ENCODE results near the gene CUX1.
"Not testable (repeated sequence)": the region's sequence is repeated elsewhere in the genome, so short reads cannot be mapped to it uniquely, and the experiment has no call there.

Gene CUX1

DNA sequence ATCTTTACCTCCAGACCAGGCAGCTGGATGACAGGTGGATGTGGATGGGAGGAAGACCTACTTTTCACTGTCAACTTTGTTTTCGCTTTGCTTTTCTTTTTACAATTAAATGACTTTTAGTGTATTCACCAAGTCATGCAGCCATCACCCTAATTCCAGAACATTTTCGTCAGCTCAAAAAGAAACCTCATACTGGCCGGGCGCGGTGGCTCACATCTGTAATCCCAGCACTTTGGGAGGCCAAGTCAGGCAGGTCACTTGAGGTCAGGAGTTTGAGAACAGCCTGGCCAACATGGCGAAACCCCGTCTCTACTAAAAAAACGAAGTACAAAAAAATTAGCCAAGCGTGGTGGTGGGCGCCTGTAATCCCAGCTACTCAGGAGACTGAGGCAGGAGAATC is 234.3 kb downstream of the CUX1 start:
- FAIRE-seq = not testable (repeated sequence)

GRCh38 chr7:102054158-102054557 is 236.7 kb downstream of the CUX1 start:
- FAIRE-seq = no peak

GRCh38 chr7:102055181-102055976 is 238.0 kb downstream of the CUX1 start:
- no peak for FAIRE-seq

- no peak for FAIRE-seq
Observed at GRCh38 chr7:102059524-102059923, 242.1 kb downstream of the CUX1 start.

GRCh38 chr7:102061354-102061945 is 244.0 kb downstream of the CUX1 start:
- no peak for FAIRE-seq

- no peak for FAIRE-seq
Observed at GRCh38 chr7:102061981-102062390, 244.6 kb downstream of the CUX1 start.

DNA sequence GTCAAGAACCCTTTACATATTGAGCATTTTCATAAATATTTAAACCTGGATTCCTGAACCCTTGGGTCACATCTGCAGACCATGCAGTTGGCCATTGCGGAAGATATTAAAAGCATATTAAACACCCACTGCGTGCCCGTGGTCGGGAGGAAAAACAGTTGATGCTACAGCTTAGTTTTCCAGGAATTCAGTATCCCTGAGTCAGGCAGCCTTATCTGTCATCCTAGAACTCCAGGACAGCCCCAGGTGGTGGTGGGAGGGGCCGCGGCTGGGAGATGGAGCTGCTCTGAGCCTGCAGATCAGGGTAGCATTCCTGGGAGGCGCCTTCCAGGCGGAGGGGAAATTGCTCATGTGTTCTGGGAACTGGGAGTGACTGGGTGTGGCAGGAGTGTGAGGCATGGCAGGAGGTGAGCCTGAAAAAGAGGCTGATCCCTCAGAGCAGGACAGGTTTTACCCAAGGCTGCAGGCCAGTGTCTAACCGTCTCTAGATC is 246.3 kb downstream of the CUX1 start:
- FAIRE-seq = no peak

- FAIRE-seq = no peak
Observed at GRCh38 chr7:102064361-102065025, 247.1 kb downstream of the CUX1 start.

- no peak for FAIRE-seq
Observed at GRCh38 chr7:102065226-102065625, 247.8 kb downstream of the CUX1 start.

- no peak for FAIRE-seq
Observed at GRCh38 chr7:102066476-102066875, 249.1 kb downstream of the CUX1 start.

DNA sequence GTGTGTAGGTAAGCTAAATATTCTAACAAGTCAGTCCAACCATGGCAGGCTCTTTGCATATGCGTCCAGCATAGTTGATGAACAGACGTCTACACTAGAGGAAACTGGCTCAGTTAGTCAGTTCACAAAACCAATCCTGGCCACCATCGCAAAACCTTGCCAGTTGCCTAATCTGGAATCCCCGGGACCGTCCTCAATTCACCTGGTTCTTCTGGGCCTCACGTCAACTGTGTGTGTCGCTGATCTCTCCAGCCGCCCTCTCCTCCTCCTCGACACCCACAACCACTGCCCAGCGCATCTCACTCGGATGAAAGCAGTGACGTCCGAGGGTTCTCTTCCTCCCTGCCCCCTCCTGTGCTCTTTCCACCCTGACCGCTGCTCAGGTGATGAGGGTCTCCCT is 251.4 kb downstream of the CUX1 start:
- FAIRE-seq = no peak

DNA sequence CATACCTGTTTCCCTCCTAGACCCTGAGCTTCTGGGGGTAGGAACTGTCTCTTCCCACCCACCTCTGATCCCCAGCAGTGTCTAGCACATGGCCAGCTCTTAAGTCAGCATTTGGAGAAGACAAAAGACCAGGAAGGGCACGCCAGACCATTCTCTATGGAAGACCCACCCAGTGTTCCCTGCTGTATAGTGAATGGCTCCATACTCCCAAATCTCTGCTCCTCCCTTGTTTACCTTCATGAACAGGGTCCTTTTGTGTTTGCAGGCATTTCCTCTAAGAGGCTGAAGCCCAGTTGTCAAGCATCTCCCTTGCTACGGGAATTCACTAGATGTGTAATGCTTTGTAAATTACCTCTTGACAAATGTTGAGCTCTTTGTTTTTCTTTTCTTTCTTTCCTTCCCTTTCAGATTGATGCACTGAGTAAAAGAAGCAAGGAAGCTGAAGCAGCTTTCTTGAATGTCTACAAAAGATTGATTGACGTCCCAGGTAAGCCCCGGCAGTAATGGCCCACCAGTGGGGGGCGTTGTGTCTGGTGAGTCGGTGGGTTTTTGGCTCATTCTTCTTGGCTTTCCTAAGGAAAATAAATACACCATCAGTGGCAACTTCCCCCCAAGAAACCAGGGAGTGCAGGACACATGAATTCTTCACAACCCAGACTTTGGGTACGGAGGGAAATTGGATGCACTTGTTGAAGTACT is 252.7 kb downstream of the CUX1 start:
- FAIRE-seq = no peak

GRCh38 chr7:102072003-102072402 is 254.6 kb downstream of the CUX1 start:
- no peak for FAIRE-seq

DNA sequence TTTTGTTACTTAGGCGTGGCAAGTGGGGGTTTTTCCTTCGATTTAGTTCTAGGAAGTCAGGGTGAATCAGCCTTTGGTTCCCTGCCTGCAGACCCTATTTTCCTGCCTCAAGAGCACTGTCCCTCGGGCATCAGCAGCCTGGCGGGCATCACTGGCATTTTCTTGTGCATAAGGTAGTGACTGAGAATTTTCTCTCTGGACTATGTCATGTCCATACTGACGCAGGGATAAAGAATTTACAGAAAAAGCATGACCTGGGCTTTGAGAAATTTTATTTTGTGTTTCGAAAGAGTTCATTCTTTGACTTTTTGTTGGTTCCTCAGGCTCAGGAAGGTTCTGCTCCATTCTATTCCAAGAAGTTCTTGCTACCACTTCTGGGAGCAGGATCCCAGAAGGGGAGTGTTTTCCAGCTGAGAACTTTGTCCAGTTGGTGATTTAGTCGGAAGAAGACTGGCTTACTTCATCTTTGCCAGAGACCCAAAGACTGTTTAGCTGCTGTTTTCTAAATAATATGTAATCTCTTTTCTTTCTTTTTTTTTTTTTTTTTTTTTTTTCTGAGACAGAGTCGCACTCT is 255.3 kb downstream of the CUX1 start:
- FAIRE-seq = no peak

DNA sequence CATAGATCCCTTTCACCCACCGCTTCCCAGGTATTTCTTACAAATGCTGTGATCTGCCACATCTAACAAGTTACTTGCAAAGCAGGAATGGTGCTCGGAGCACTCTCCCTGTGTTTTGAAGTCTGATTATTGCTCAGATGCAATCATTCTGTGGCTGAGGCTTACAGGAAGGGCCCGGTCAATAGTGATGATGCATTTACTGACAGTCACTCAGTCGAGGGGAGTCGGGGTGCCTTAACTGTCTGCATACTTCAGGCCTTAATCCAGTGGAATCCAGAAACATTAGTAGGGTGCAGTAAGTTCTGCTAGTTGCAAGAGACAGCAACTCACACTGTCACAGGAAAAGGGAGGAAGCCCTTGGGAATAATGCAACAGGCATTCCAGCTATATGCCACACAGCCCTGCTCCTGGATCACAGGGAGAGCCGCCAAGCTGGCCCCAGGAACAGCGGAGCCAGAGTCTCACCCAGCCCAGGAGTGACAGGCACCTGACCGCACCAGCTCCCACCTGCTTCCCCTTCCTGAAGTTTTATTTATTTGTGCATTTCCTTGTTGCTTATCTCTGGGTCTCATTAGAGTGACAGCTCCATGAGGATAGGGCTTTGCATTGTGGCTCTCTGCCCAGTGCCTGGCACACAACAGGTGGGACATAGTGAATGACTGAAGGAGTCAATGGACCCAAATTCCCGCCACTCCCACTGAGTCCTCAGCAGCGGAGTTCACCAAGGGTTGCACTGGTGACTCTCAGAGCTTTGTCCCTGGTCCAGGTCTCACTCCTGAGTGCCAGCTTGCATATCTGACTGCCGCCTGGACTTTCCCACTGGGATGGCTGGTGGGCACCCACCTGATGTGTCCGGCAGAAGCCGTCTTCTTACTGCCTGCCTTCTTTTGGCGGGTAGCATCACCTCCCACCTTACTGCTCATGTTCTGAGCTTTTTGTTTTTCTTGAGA is 256.8 kb downstream of the CUX1 start:
- FAIRE-seq = no peak

DNA sequence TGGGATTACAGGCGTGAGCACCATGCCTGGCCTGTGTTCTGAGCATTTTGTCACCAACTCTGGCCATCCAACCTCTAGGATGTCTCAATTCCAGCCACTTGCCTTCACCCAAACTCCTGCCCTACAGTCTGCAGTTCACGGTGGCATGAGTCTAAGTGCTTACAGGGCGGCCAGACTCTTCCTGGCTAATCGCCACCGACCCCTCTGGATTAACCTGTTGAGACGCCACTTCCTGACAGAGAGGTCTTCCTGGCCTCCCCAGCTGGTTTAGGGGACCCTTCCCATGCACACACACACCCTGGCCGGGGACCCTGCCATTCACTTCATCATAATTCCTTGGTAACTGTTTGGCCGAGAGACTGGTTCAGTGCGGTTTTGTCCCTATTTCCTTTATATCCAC is 257.7 kb downstream of the CUX1 start:
- no peak for FAIRE-seq

GRCh38 chr7:102075553-102076135 is 258.2 kb downstream of the CUX1 start:
- no peak for FAIRE-seq

DNA sequence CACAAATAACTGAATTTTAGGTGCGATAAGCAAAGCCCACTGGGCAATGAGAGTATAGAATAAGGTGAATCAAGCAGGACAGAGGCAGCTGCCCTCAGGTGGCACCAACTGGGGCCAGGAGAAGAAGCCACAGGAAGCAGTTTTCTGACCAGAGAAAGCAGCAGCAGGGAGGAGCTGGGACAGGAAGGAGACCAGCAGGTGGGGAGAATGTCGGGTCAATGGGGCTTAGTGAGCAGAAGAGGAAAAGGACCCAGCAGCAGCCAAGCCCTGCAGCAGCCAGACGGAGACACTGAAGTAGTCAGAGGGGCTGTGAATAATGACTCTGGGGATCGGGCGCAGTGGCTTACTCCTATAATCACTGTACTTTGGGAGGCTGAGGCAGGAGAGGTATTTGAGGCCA is 259.7 kb downstream of the CUX1 start:
- FAIRE-seq = no peak

DNA sequence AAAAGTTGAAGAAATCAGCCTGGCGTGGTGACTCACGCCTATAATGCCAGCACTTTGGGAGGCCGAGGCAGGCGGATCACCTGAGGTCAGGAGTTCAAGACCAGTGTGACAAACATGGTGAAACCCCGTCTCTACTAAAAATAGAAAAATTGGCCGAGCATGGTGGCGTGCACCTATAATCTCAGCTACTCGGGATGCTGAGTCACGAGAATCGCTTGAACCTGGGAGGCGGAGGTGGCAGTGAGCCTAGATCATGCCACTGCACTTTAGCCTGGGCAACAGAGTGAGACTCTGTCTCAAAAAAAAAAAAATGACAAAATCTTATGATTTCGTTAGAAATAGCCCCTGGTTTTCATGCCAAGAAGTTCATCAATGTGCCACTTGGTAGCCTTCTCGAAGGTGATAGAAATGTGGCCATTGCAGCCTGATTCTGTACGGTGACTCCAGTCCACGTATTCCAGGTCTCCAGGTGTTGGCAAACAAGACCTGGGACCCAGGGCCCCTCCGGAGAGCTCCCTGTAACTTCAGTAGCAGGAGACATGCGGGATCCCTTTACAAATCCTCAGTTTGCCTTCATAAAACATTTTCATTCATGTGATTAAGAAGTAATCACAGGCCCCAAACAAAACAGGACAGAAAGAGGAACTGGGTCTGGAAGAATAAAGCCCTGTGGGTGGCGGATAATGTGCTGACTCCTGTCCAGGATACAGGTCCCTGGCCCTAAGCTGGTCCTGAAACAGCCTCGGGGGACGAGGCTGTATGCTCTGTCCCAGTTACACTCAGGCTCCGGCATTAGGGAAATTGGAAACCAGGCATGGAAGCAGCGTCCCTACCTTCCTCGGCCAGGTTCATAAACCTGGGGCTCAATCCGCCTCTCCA is 262.0 kb downstream of the CUX1 start:
- no peak for FAIRE-seq

DNA sequence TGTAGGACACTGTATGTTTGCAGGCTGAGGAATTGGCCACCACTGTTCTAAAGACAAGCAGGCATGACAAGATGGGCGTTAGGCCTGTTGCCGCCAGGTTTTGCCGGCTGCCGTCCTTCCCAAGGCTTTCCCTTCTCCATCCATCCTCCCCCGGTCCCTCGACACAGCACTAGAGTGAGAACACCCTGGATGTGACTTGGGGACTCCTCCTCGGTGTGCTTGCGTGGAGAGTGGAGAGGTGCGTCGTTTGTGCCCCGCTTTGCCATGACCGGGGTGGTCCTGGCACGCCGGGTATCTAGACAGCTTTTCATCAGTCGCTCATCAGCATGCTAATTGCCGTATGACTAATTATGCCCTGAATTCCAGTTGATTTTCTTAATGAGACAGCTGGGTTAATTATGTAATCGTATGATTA is 262.6 kb downstream of the CUX1 start:
- FAIRE-seq = no peak
